Measurements from ENCODE around the gene MIA.

MIA gene

GRCh38 chr19:40737102-40737644, 38.1 kb upstream of the MIA start:
- no peak for TF ChIP-seq CTCF (IDR thresholded peaks at IDR 0.05; ENCODE audit: extremely low read depth, insufficient read depth, missing control alignments)
- no peak for DNase-seq (ENCODE audit: low spot score)
- in situ Hi-C loops (cut with MboI; ENCODE audit: low pct_unique_long_range_greater_than_20kb, low sequenced_read_pairs, unreplicated experiment): no loop called here

- DNase-seq (ENCODE audit: low spot score): no peak
- in situ Hi-C loops (cut with MboI; ENCODE audit: low pct_unique_long_range_greater_than_20kb, low sequenced_read_pairs, unreplicated experiment): no loop called here
Measured at GRCh38 chr19:40739030-40739839, 36.1 kb upstream of the MIA start.

GRCh38 chr19:40739871-40740703, 35.2 kb upstream of the MIA start:
- in situ Hi-C loops (cut with MboI; ENCODE audit: low pct_unique_long_range_greater_than_20kb, low sequenced_read_pairs, unreplicated experiment): no loop called here
- no peak for TF ChIP-seq CTCF (IDR thresholded peaks at IDR 0.05; ENCODE audit: extremely low read depth, insufficient read depth, missing control alignments)
- no peak for DNase-seq (ENCODE audit: low spot score)

More at GRCh38 chr19:40739030-40739839, 36.1 kb upstream of the MIA start:
- TF ChIP-seq CTCF (IDR thresholded peaks at IDR 0.05; ENCODE audit: extremely low read depth, insufficient read depth, missing control alignments): no peak

- in situ Hi-C loops (cut with MboI; ENCODE audit: low pct_unique_long_range_greater_than_20kb, low sequenced_read_pairs, unreplicated experiment): no loop called here
- TF ChIP-seq CTCF (IDR thresholded peaks at IDR 0.05; ENCODE audit: extremely low read depth, insufficient read depth, missing control alignments): no peak
- DNase-seq (ENCODE audit: low spot score): no peak
Measured at GRCh38 chr19:40740747-40741146, 34.6 kb upstream of the MIA start.

GRCh38 chr19:40741527-40742390, 33.6 kb upstream of the MIA start:
- no peak for DNase-seq (ENCODE audit: low spot score)
- in situ Hi-C loops (cut with MboI; ENCODE audit: low pct_unique_long_range_greater_than_20kb, low sequenced_read_pairs, unreplicated experiment): no loop called here
- TF ChIP-seq CTCF (IDR thresholded peaks at IDR 0.05; ENCODE audit: extremely low read depth, insufficient read depth, missing control alignments): no peak

GRCh38 chr19:40742477-40742876, 32.8 kb upstream of the MIA start:
- no peak for TF ChIP-seq CTCF (IDR thresholded peaks at IDR 0.05; ENCODE audit: extremely low read depth, insufficient read depth, missing control alignments)
- no peak for DNase-seq (ENCODE audit: low spot score)
- in situ Hi-C loops (cut with MboI; ENCODE audit: low pct_unique_long_range_greater_than_20kb, low sequenced_read_pairs, unreplicated experiment): no loop called here

All from GM13977 (cell line).